GM10847 (cell line): ENCODE results near the gene TECPR2.

Experiments
- POLR2A ChIP-seq: IDR thresholded peaks from 2 replicates; pipeline ENCODE4 v1.6.1; 2011; ENCODE audit not compliant: insufficient read length; ENCODE audit errors: extremely low read depth

TECPR2 gene

DNA sequence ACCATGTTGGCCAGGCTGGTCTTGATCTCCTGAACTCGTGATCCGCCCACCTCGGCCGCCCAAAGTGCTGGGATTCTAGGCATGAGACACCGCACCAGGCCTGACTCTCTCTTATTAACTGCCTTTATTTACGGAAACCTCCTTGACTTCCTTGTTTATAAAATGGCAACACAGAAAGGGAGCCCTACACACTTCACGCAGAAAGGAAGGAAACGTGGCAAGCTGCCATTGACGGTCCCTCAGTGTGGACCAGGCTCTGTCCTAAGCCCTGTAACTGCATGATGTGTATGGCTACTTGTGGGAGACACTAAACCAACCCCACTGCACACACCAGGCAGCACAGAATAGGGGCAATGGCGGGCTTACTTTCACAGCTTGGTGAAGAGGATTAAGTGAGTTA, 11.7 kb upstream of the TECPR2 start:
- TF ChIP-seq POLR2A, result no peak

DNA sequence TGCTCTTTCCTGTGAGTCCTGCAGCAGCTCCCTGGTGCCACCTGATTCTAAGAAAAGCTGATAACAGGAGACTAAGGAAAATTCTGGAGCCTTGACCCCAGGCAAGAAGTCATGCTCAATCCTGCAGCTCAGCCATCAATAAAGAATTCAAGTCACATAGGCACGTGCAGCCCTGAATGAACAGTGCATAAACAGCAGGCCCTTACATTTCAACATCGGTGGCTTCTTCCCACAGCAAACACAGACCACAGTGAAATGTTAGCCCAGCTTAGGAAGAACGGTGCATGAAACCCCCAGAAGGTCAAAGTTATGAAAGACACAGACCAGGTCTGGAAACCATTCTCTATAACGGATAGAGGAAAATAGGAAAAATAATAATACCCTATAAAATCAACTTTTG, 10.5 kb upstream of the TECPR2 start:
- no peak for TF ChIP-seq POLR2A

DNA sequence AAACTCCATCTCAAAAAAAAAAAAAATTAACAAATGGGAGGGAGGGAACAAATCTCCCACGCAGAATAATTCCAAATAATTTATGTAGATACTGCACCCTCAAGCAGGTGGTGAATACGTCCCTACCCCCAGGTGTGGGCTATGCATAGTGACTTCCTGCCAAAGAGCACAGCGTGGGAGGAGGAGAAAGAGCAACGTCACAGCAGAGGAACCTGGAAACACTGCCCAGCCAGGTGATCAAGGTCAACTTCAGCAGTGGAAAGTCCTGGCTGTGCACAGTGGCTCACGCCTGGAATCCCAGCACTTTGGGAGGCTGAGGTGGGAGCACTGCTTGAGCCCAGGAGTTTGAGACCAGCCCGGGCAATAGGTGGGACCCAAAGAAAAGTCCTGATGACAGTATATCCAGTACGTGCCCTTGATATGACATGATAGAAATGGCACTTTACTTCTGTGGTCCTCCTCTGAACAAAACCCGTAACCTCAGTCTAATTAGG, 9.6 kb upstream of the TECPR2 start:
- no peak for TF ChIP-seq POLR2A

DNA sequence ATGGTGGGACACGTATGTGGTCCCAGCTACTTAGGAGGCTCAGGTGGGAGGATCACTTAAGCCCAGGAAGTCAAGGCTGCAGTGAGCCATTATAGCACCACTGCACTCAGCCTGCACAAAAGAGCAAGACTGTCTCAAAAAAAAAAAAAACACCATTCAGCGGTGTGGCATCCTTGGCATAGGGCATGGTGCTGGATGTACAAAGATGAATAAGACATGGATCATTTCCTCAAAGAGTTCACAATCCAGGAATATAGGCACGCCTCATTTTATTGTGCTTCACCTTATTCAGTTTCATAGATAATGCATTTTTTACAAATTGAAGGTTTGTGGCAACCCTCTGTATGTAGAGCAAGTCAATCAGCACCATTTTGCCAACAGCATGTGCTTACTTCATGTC, 6.5 kb upstream of the TECPR2 start:
- no peak for TF ChIP-seq POLR2A

DNA sequence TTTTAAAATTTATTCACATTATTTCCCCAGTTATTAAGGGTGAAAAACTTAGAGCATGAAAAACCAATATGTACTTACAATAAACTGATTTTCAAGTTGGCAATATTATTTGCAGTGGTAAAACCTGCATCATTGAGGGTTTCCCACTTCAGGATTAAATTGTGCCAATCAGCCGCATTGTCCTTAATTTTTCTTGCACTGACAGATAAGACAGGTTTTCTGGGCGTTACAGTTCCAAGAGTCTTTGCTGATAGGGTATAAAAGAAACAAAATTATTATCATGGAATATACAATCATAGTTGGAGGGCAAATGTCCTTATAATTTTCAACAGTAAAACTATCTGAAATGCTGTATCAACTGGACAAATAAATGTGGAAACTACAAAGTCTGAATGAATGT, 3.4 kb upstream of the TECPR2 start:
- TF ChIP-seq POLR2A, result no peak

DNA sequence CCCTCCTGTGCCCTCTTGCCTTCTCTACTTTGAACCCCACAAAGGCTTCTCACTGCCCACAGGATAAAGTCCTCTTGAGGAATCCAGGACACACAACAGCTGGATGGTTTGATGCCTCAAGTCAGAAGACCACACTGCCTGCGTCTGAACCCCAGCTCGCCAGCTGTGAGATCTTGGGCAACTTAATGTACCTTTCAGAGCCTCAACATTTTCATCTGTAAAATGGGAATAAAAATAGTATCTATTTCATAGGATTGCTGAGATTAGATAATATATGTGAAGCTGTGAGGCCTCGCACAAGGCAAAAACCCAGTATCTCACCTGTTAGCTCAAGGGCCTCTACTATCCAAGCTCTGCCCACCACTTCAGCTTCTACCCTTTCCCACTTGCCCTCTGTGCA, 2.4 kb upstream of the TECPR2 start:
- no peak for TF ChIP-seq POLR2A

DNA sequence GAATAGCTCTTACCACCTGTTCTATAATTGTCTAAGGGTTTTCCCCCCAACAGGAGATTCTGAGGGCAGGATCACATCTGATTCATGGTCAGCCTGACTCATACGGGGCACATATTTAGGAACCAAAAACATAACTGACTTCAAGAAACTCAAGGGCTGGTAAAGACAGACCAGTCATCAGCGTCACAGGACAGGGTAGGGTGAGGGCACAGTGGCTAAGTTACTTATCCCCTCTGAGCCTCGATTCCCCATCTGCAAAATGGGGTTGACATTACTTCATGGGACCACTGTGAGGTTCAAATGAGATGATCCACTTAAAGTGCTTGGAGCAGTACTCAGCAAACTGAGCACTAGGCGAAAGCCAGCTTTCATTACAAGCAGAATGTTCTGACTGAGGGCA, 657 bp upstream of the TECPR2 start:
- TF ChIP-seq POLR2A, result no peak

DNA sequence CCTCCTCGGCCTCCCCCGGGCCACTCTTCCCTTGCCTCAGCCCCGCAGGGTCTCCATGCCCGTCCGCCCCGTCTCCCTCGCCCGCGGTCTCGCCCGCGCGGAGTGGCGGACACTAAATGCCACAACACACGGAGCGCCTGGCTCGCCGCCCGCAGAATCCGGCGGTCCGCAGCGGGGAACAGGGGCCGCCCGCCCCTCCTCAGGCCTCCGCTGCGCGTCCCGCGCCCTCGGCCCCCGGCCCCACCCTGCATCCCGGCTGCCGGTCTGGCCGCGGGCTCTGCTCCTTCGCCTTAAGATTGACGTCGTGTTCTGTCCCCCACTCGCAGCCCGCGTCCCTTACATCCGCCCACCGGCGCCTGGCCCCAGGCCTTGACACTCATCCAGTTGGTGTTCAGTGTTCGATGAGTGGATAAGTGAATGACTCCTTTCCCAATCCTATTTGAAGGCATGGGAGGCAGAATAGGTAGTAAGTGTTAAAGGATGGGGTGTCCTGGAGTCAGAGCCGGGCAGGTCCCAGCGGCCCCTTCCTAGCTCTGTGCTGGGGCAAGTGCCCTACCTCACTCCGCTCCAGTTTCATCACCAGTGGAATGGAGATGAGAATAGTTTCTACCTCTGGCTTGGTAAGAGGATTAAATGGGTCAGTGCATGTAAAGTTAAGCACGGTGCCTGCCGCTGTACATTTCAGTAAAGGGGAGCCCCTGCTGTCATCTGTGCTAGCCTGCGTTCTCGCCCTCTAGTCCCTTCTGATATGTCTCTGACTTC, 622 bp downstream of the TECPR2 start:
- no peak for TF ChIP-seq POLR2A

DNA sequence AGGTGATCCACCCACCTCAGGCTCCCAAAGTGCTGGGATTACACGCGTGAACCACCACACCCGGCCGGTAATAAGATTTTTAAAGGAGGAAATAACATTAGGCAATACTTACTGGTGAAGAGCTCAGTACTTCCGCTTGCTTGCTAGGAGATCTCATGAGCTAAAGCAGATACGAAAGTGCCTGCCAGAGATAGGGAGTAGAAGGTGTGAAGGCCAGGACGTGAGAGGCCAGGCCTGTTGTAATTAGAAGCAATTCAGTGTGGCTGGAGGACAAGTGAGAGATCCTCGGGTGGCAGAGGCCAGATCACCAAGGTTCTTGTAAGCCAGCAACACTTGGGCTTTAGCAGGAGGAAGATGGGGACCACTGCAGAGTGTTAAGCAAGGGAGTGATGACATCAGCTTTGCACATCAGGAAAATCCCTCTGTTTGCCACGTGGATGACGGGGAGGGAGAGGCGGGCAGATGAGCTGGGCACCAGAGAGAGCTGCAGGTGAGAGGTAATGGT, 7.6 kb downstream of the TECPR2 start:
- no peak for TF ChIP-seq POLR2A

DNA sequence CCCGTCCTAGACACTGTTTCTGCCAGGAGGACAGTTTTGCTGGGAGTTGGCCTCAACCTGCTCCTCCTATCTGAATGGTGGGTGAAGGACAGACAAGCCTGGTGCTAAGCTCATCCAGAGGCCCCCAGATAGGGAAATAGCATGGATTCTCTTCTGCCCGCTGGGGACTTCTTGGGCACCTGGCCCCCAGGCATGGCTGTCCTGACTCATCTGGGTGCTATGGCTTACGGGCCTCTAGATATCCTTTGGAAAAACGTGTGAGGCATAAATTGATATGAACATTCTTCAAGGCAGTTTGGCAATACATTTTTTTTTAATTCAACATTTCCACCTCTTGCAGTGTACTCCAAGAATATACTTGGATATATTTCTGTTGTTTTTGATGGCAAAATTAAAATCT, 8.6 kb downstream of the TECPR2 start:
- TF ChIP-seq POLR2A, result no peak

DNA sequence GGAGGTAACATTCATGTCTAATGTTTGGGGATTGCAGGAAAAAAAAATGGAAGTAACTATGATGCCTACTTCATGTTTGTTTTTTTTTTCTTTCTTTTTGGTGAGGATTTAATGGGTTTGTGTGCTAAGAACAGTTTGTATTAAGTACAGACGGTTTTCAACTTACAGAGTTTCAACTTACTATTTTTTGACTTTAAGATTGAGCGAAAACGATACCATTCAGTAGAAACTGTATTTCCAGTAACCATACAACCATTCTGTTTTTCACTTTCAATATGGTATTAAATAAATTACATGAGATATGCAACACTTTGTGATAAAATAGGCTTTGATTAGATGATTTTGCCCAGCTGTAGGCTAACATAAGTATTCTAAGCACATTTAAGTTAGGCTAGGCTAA, 10.4 kb downstream of the TECPR2 start:
- TF ChIP-seq POLR2A, result no peak

DNA sequence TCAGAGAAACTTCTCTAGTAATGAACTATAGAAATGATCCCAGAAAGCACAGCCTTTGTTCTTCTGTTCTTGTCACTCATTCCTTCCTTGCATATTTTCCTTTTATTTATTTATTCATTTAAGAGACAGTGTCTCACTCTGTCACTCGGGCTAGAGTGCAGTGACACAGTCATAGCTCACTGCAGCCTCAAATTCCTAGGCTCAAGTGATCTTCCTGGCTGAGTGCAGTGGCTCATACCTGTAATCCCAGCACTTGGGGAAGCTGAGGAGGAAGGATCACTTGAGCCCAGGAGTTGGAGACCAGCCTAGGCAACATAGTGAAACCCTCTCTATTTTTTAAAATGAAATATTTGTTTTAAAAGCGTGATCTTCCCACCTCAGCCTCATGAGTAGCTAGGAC, 11.5 kb downstream of the TECPR2 start:
- no peak for TF ChIP-seq POLR2A

DNA sequence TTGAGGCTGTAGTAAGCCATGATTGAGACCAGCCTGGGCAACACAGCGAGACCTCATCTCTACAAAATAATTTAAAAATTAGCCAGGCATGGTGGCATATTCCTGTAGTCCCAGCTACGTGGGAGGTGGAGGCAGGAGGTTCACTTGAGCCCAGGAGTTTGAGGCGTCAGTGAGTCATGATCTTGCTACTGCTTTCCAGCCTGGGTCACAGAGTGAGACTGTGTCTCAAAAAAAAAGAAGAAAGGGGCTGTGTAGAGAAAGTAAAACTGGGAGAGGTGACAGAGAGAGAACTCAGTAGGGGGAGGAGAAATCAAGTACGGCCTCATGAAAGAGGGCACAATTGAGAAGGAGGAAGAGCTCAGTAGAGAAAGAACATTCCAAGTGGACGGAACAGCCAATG, 12.4 kb downstream of the TECPR2 start:
- no peak for TF ChIP-seq POLR2A

DNA sequence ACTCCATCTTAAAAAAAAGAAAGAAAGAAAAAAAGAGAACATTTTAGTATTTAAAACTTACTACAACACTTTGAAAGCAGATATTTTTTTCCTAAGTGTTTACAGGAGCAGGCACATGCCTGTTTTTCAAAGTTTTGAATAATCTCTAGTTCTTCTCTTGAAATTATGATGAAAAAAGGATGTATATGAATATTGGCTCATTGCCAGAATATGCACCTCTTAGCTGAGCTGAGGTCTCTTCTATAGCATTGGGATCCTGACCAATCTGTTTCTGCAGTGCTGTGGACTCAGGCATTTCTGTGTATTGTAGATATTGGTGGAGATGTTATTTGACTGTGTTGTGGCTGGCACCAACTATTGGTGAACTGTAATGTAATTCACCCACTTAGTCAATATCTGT, 15.0 kb downstream of the TECPR2 start:
- no peak for TF ChIP-seq POLR2A

DNA sequence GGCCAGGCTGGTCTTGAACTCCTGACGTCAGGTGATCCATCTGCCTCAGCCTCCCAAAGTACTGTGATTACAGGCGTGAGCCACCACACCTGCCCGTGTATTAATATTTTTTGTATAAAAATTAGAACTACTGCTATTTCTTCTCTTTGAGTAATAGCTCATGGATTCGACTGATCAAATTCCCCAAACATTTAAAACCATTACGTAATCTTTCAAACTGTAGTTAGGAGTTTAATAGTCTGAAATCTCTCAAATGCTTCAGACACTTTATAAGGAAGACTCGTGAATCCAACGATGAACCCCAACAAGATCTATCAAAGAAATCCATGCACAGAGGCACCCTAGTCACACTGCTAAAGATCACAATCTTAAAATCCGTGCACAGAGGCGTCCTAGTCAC, 16.1 kb downstream of the TECPR2 start:
- no peak for TF ChIP-seq POLR2A

DNA sequence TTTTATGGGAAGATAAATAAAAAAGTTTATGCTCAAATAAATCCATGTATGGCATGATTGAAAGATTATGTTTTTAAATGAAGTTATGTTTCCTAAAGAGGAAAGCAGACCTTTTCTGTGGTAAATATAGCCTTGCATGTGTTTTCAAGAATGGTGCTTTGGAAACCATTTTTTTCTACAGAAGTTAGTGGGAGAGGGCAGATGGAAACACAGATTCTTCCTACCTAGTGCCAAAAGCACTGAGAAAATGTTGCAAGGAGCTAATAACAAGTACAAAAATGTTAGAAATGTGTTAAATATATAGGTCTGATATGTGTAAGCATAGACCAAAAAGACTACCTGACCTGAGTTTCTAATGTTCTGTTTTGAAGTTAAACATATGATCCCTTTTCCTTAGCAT, 24.3 kb downstream of the TECPR2 start:
- no peak for TF ChIP-seq POLR2A

DNA sequence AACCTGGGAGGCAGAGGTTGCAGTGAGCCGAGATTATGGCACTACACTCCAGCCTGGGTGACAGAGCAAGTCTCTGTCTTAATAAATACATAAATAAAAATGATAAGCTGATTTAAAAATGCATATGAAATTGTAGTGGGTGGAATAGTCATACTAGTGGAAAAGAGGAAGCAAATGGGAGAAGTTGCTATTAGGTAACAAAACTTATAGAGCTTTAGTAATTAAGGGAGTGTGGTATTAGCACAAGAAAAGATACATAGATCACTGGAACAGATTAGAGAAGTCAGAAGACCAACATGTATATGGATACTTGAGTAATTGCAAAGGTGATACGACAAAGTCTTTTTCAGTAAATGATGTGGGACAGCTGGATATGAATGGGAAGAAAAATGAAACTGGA, 26.5 kb downstream of the TECPR2 start:
- no peak for TF ChIP-seq POLR2A
